Psoas muscle (tissue), 8 donors: ENCODE measurements around the gene ARHGAP22. TPM values are rescaled to one million over a fixed set of nuclear protein-coding genes. Genes with fewer than 3 reads are reported as not detected.

ENCODE experiments used
- ATAC-seq, 4 donors: fragments of 200-7000 bp; cut with Tn5 transposase; one replicate each; pipeline ENCODE4 v1.9.1; 2020; ENCODE audit warnings: moderate library complexity in 3 of 4, mild to moderate bottlenecking in 2 of 4
- DNase-seq, 2 donors: peaks; one replicate each; pipeline ENCODE4 v3.0.0-alpha.2; 2020
- H3K27ac ChIP-seq: fragments of 200-600 bp; one replicate; pipeline ENCODE4 v1.8.0; 2022
- H3K27me3 ChIP-seq, 3 donors: fragments of 200-600 bp in 1 of 3; one replicate each; pipeline versions ENCODE4 v1.6.1 to v1.8.0; 2013 to 2022; ENCODE audit warnings: low read length in 2 of 3, mild to moderate bottlenecking in 2 of 3, moderate library complexity in 1 of 3; ENCODE audit not compliant: insufficient read depth in 3 of 3
- H3K36me3 ChIP-seq, 2 donors: fragments of 200-600 bp in 1 of 2; one replicate each; pipeline versions ENCODE4 v1.6.1 to v1.8.0; 2013 to 2022; ENCODE audit warnings: low read depth in 1 of 2, mild to moderate bottlenecking in 1 of 2, moderate library complexity in 1 of 2; ENCODE audit not compliant: insufficient read depth in 1 of 2
- H3K4me1 ChIP-seq: fragments of 200-600 bp; one replicate; pipeline ENCODE4 v1.8.0; 2022
- H3K4me3 ChIP-seq: fragments of 200-600 bp; one replicate; pipeline ENCODE4 v1.8.0; 2022; ENCODE audit warnings: mild to moderate bottlenecking
- H3K9me3 ChIP-seq: fragments of 200-600 bp; one replicate; pipeline ENCODE4 v1.8.0; 2022
- WGBS, 3 donors: extraction: QIAGEN DNeasy Blood & Tissue Kit; methylation state at CpG; one replicate each; pipeline versions ENCODE4 v1.1.6 to v1.1.7; 2013; 5-methylcytosine and 5-hydroxymethylcytosine counted together
- intact Hi-C, 2 donors: fragments of 100-400 bp; cut with DNase I; formaldehyde crosslinking; loops; one replicate each; pipeline versions ENCODE4 v1.11.0 to v1.14.2; 2022
- polyA plus RNA-seq, 3 donors: library from polyadenylated mRNA; stranded (reverse); fragments of 200-250 nt; gene quantifications; one replicate each; pipeline ENCODE4 v1.2.3, GENCODE V29; 2013
- total RNA-seq, 4 donors: library from RNA; stranded (reverse); fragmentation: NEBNext Ultra II Directional in 2 of 4; extraction: Animal tissue kit (Norgen Biotek cat#: 25700) in 2 of 4; gene quantifications; one replicate each; pipeline versions ENCODE4 v1.2.1 to v1.2.4, GENCODE V29; 2021 to 2023
- TF ChIP-seq, protein P1 (sequence below): fragments of 200-600 bp; IDR thresholded peaks from one replicate; pipeline ENCODE4 v1.8.0; 2022; ENCODE audit warnings: antibody characterized with exemption
- donor health status: healthy with polysubstance abuse.
- donor health status: DM: no; HTN: no; CAD: no; lungs with moderate emphysema.
- donor health status: Bipolar disorder and iron deficiency.
- donor health status: healthy.
- donor health status: DM: yes; HTN: yes; CAD: no.
- donor health status: DM: no; HTN: no; CAD: no.
- donor health status: DM: no; HTN: no; CAD: no.
- donor health status: DM: yes; HTN: yes; CAD: no.

The ARHGAP22 gene
- total and polyA plus RNA-seq, 7 donors: 0.46 to 2.9 (median 1.6) TPM

DNA sequence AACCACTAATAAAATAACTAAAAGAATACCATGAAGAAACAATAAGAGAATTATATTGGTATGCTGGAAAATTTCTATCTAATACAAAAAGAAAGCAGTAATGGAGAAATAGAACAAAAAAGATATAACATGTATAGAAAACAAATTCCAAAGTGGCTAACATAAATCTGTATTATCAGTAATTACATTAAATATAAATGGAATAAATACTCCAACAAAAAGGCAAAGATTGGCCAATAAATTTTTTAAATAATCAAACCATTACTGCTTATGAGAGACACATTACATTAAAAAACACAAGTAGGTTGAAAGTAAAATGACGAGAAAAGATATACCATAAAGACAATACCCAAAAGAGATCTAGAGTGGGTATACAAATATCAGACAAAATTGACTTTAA, 90.0 kb downstream of the ARHGAP22 start:
- Histone ChIP-seq H3K27ac (no peak overlapping the region), H3K36me3 (no peaks in the 10 kb centered on the region), H3K27me3 (peaks cover 0 to 4% (median 0%) of the 10 kb centered on the region in 3 donors), H3K9me3 (peaks cover 23% of the 10 kb centered on the region), H3K4me3 (no peak overlapping the region), H3K4me1 (no peaks in the 10 kb centered on the region)
- TF ChIP-seq, protein P1, sequence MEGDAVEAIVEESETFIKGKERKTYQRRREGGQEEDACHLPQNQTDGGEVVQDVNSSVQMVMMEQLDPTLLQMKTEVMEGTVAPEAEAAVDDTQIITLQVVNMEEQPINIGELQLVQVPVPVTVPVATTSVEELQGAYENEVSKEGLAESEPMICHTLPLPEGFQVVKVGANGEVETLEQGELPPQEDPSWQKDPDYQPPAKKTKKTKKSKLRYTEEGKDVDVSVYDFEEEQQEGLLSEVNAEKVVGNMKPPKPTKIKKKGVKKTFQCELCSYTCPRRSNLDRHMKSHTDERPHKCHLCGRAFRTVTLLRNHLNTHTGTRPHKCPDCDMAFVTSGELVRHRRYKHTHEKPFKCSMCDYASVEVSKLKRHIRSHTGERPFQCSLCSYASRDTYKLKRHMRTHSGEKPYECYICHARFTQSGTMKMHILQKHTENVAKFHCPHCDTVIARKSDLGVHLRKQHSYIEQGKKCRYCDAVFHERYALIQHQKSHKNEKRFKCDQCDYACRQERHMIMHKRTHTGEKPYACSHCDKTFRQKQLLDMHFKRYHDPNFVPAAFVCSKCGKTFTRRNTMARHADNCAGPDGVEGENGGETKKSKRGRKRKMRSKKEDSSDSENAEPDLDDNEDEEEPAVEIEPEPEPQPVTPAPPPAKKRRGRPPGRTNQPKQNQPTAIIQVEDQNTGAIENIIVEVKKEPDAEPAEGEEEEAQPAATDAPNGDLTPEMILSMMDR: no peak
- 95 to 97% (median 95%) methylated on average over 1 of the region's 1 CpG for WGBS, 3 donors
- DNase-seq: no peak
- intact Hi-C loops: loop anchor here in 1 of 2 donors (10.0 kb wide), 1 partner anchor 300 kb away; no protein-coding TSS in a partner anchor
- ATAC-seq: no peak

DNA sequence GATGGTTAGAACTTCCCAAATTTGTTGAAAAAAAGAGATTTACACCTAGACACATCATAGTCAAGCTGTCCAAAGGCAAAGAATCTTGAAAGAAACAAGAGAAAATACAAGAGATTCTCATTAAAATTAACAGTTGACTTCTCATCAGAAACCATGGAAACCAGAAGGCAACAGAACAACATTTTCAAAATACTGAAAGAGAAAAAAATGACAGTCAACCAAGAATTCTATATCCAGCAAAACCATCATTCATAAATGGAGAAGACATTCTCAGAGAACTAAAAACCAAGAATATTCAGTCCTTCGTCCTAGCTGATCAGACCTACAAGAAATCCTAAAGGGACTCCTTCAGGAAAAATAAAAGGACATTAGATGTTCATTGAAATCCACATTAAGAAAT, 90.6 kb downstream of the ARHGAP22 start:
- no peaks in the 10 kb centered on the region for H3K36me3 ChIP-seq
- H3K27me3 ChIP-seq: no peaks in the 10 kb centered on the region
- ATAC-seq (no peak), DNase-seq (no peak)
- intact Hi-C loops: loop anchor here in 1 of 2 donors (10.0 kb wide), 1 partner anchor 299 kb away; no protein-coding TSS in a partner anchor
- no peaks in the 10 kb centered on the region for H3K4me1 ChIP-seq
- TF ChIP-seq, protein P1: no peak
- WGBS, 3 donors: 83 to 89% (median 86%) methylated on average over 1 of the region's 1 CpG
- no peak overlapping the region for H3K27ac ChIP-seq
- H3K9me3 ChIP-seq: peaks cover 23% of the 10 kb centered on the region
- H3K4me3 ChIP-seq: no peak overlapping the region

DNA sequence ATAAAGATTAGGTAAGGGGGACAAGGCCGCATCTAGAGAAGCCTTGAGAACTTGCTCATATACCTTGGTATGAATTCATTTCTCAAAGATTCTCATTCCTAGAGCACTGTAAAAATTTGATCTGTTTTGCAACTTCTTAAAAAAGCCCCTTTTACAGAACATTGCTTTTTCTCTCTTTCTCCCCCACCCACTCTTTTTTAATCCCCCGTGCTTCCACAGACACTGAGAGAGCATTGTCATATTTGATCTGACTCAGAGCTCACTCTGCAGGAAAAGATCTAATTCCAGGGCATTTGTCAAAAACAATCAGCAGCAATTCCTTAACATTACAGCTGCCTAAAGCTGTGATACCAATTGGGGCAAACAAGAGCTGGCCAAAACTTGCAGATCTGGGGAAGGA, 92.0 kb downstream of the ARHGAP22 start:
- ATAC-seq: no peak
- H3K36me3 ChIP-seq: no peaks in the 10 kb centered on the region
- no peak overlapping the region for H3K27ac ChIP-seq
- intact Hi-C loops: loop anchor here in 1 of 2 donors (1.0 to 10.0 kb wide), 2 partner anchors 44 to 298 kb away; no protein-coding TSS in a partner anchor
- no peaks in the 10 kb centered on the region for H3K4me1 ChIP-seq
- H3K4me3 ChIP-seq: no peak overlapping the region
- peaks cover 23% of the 10 kb centered on the region for H3K9me3 ChIP-seq
- no peak for DNase-seq
- WGBS, 3 donors: 84 to 90% (median 85%) methylated on average over 2 of the region's 2 CpGs
- no peaks in the 10 kb centered on the region for H3K27me3 ChIP-seq
- TF ChIP-seq, protein P1: no peak

DNA sequence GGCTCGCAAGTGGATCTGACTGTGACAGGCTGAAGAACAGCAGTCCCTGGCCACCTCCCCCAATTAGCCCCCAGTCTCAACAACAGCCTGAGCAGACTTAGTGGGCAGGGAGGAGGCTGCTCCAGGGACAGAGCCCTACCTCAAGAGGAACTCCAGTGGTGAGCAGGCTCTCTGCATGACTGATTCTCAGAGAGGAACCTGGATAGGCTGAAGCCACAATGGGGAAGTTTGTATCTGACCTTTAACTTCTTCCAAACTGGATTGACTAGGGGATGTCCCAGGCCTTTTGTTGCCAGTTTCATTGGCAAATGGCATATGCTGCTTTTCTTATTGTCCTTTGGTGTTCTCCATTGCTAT, 93.0 kb downstream of the ARHGAP22 start:
- no peak overlapping the region for H3K4me3 ChIP-seq
- WGBS, 3 donors: 96 to 100% (median 100%) methylated on average over 1 of the region's 1 CpG
- no peak for ATAC-seq
- H3K27me3 ChIP-seq: no peaks in the 10 kb centered on the region
- intact Hi-C loops: loop anchor here in 1 of 2 donors (10.0 kb wide), 1 partner anchor 297 kb away; no protein-coding TSS in a partner anchor
- DNase-seq: no peak
- no peak overlapping the region for H3K27ac ChIP-seq
- H3K4me1 ChIP-seq: no peaks in the 10 kb centered on the region
- TF ChIP-seq, protein P1: no peak
- peaks cover 22% of the 10 kb centered on the region for H3K9me3 ChIP-seq
- no peaks in the 10 kb centered on the region for H3K36me3 ChIP-seq
